A549 (cell line): Measurements from ENCODE around the gene HNRNPUL1. TPM values are rescaled to one million over a fixed set of nuclear protein-coding genes. Genes with fewer than 3 reads are reported as not detected.

Experiments used
- ATAC-seq, 2 experiments: fragments of 200-7000 bp in 1 of 2; fragments of >200 bp in 1 of 2; cut with Nextera tagmentation in 1 of 2; cut with Tn5 transposase in 1 of 2; 3 replicates each; pipeline versions ENCODE4 v1.8.0 to v1.9.1; 2018 to 2020; ENCODE audit warnings: mild to moderate bottlenecking in 1 of 2, moderate library complexity in 1 of 2
- CTCF ChIA-PET: fragments of 300-600 bp; sonication (Branson Sonifier 250); formaldehyde crosslinking; extraction: SDS; loops from one replicate; lab custom pipeline; 2021; ENCODE audit warnings: antibody characterized with exemption, inconsistent platforms; lab: Yijun Ruan, JAX
- POLR2A ChIA-PET: fragments of 350-600 bp; formaldehyde crosslinking; extraction: SDS; loops from one replicate; lab custom pipeline; 2021; ENCODE audit warnings: antibody characterized with exemption, inconsistent platforms; lab: Yijun Ruan, JAX
- DNase-seq, 2 experiments: peaks; one replicate each; pipeline versions ENCODE4 v3.0.0 to v3.0.0-alpha.2; 2011 to 2016; ENCODE audit warnings: low read depth in 1 of 2, low spot score in 1 of 2
- FAIRE-seq: peaks from 2 replicates; lab custom pipeline; 2011; peaks lifted over from hg19 to GRCh38; lab: Jason Lieb, UNC
- H3K27ac ChIP-seq, 2 experiments: fragments of >200 bp; sonication (Bioruptor Twin); formaldehyde crosslinking; 3 replicates each; pipeline ENCODE4 v1.5.1; 2016 to 2017
- H3K4me1 ChIP-seq: fragments of >200 bp; sonication (Bioruptor Twin); formaldehyde crosslinking; 3 replicates; pipeline ENCODE4 v1.6.1; 2016
- H3K4me2 ChIP-seq: fragments of >200 bp; sonication (Bioruptor Twin); formaldehyde crosslinking; 3 replicates; pipeline ENCODE4 v1.6.1; 2016
- H3K4me3 ChIP-seq: fragments of >200 bp; sonication (Bioruptor Twin); formaldehyde crosslinking; 3 replicates; pipeline ENCODE4 v1.5.1; 2016
- H3K9me3 ChIP-seq: fragments of >200 bp; sonication (Bioruptor Twin); formaldehyde crosslinking; 3 replicates; pipeline ENCODE4 v1.6.1; 2016
- CHD2 ChIP-seq: fragments of 150-350 bp; IDR thresholded peaks from 2 replicates; pipeline ENCODE4 v1.6.1; 2014; ENCODE audit warnings: low read length; ENCODE audit not compliant: partially characterized antibody
- KDM5A ChIP-seq: fragments of 200-600 bp; sonication (generic); IDR thresholded peaks from 2 replicates; pipeline ENCODE4 v1.6.1; 2016; ENCODE audit warnings: antibody characterized with exemption, mild to moderate bottlenecking
- MAZ ChIP-seq: fragments of 150-350 bp; IDR thresholded peaks from 2 replicates; pipeline ENCODE4 v1.6.1; 2014; ENCODE audit warnings: antibody characterized with exemption, low read depth, low read length, borderline replicate concordance
- NFE2L2 ChIP-seq: fragments of 150-350 bp; conservative IDR thresholded peaks from 2 replicates; pipeline ENCODE4 v1.6.1; 2014; ENCODE audit warnings: low read length
- PHF8 ChIP-seq: fragments of 200-600 bp; sonication (generic); IDR thresholded peaks from 2 replicates; pipeline ENCODE4 v1.6.1; 2016; ENCODE audit warnings: low read depth, mild to moderate bottlenecking, antibody characterized with exemption, moderate library complexity, borderline replicate concordance
- RCOR1 ChIP-seq: fragments of 150-350 bp; IDR thresholded peaks from 2 replicates; pipeline ENCODE4 v1.6.1; 2014; ENCODE audit warnings: antibody characterized with exemption, low read length, low read depth
- RFX5 ChIP-seq: fragments of 450-650 bp; IDR thresholded peaks from 2 replicates; pipeline ENCODE4 v1.7.1; 2014; ENCODE audit warnings: antibody characterized with exemption, mild to moderate bottlenecking, moderate library complexity
- RNF2 ChIP-seq: fragments of 200-600 bp; sonication (generic); IDR thresholded peaks from 2 replicates; pipeline ENCODE4 v1.6.1; 2016; ENCODE audit warnings: low read depth, mild to moderate bottlenecking, antibody characterized with exemption, moderate library complexity, borderline replicate concordance
- TFCP2L1 ChIP-seq: fragments of 250-450 bp; sonication (Bioruptor Pico); IDR thresholded peaks from 2 replicates; pipeline ENCODE4 v1.5.0; 2021; ENCODE audit warnings: mild to moderate bottlenecking
- TP53 ChIP-seq: fragments of 250-450 bp; sonication (Bioruptor Pico); IDR thresholded peaks from 2 replicates; pipeline ENCODE4 v1.5.0; 2021; ENCODE audit warnings: mild to moderate bottlenecking, moderate library complexity
- ZC3H11A ChIP-seq: fragments of 450-650 bp; IDR thresholded peaks from 2 replicates; pipeline ENCODE4 v1.6.1; 2014; ENCODE audit warnings: antibody characterized with exemption, mild to moderate bottlenecking
- ZSCAN20 ChIP-seq: fragments of 250-450 bp; sonication (Bioruptor Pico); IDR thresholded peaks from 2 replicates; pipeline ENCODE4 v1.8.0; 2022; ENCODE audit warnings: mild to moderate bottlenecking, moderate library complexity
- WGBS: methylation state at CpG from one replicate; pipeline ENCODE4 v1.1.6; 2017; ENCODE audit errors: missing lambda C conversion rate; 5-methylcytosine and 5-hydroxymethylcytosine counted together
- polyA plus RNA-seq, 4 experiments: library from polyadenylated mRNA; depleted of rRNA in 3 of 4; stranded (reverse); fragments of >200 nt; fragmentation: RNase III in 1 of 4; extraction: RNeasy Plus Mini Kit Qiagen cat#74134 plus additional on column Dnase treatment in 1 of 4; gene quantifications; 2 replicates in 3 of 4; 3 replicates in 1 of 4; pipeline ENCODE4 v1.2.3, GENCODE V29; 2011 to 2017
- TF ChIP-seq, protein P1 (sequence below): fragments of 250-450 bp; sonication (Bioruptor Pico); IDR thresholded peaks from 2 replicates; pipeline ENCODE4 v1.5.0; 2020; ENCODE audit warnings: low read depth, mild to moderate bottlenecking, moderate library complexity
- TF ChIP-seq, protein P2 (sequence below): fragments of >200 bp; sonication (Bioruptor Twin); formaldehyde crosslinking; IDR thresholded peaks from 3 replicates; pipeline ENCODE4 v1.6.1; 2016
- TF ChIP-seq, protein P3 (sequence below): IDR thresholded peaks from 2 replicates; pipeline ENCODE4 v1.6.1; 2012
- TF ChIP-seq, protein P4 (sequence below): fragments of 200-600 bp; sonication (generic); IDR thresholded peaks from 2 replicates; pipeline ENCODE4 v1.6.1; 2016; ENCODE audit warnings: antibody characterized with exemption, mild to moderate bottlenecking, moderate library complexity
- TF ChIP-seq, protein P5 (sequence below): fragments of >200 bp; sonication (Bioruptor Twin); formaldehyde crosslinking; IDR thresholded peaks from 3 replicates; pipeline ENCODE4 v1.5.1; 2016

HNRNPUL1 gene
- polyA plus RNA-seq, 2 of the 4 experiments (the other 2 are of a cell fraction) = 89.5 to 278 TPM

DNA sequence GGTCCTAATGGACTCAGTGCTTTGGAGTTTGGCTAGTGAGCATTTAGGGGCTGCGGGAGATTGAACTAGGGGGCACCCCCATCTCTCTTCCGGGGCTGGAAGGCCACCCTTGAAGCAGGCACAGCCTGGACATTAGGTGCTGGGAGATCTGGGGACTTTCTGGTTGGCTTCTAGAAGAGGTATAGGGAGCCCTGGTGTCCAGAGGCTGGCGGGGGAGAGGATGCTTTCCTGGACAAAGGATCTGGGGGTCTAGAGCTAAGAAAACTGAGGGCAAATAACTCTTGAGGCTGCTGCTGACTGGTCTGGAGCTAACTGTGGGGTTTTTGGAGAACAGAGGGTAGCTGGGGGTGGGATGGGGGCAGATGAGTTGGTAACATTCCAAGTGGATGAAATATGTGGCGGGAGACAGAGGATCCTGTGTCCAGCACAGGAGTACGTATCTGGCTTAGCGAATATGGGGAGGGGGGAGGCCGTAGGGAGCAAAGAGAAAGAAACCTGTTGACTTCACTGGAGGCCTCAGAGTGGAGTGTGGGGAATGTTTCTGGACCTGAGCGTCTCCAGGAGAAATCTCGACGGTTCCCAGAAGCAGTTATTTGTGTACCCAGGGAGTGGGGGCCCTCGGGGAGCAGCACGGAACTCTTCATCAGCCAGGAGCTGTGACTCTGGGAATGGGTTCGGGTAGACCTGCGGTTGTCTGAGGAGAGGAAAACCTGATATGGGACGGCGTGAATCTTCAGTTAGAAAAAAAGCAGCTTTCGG is 1.4 kb downstream of the HNRNPUL1 start (continued):
- TF ChIP-seq, protein P1, sequence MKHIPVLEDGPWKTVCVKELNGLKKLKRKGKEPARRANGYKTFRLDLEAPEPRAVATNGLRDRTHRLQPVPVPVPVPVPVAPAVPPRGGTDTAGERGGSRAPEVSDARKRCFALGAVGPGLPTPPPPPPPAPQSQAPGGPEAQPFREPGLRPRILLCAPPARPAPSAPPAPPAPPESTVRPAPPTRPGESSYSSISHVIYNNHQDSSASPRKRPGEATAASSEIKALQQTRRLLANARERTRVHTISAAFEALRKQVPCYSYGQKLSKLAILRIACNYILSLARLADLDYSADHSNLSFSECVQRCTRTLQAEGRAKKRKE (CRISPR knock-in tag) = no peak
- TF ChIP-seq, all 56 proteins: peak for 0

DNA sequence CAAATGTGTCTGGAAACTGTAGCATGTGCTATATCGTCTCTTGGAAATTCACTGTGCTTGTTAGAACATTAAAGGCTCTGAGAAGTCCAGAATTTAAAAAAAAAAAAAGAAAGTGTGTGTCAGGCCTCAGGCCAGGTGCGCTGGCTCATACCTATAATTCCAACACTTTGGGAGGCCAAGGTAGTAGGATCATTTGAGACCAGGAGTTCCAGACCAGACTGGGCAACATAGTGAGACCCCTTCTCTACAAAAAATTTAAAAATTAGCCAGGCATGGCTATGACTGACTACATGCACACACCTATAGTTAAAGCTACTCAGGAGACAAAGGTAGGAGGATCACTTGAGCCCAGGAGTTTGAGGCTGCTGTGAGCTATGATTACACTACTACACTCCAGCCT is 4.9 kb downstream of the HNRNPUL1 start:
- H3K4me3 ChIP-seq = no peak overlapping the region
- H3K9me3 ChIP-seq = no peaks in the 10 kb centered on the region
- ATAC-seq (no peak), DNase-seq (no peak), FAIRE-seq (peak; percentile 56)
- WGBS = 94% methylated on average over 2 of the region's 2 CpGs
- H3K4me2 ChIP-seq = no peak overlapping the region
- ChIA-PET CTCF (interaction anchor here (0.7 to 4.1 kb wide), 5 partner anchors 11 to 181 kb away, joined by 3 to 29 read pairs (median 8); no protein-coding TSS in a partner anchor), POLR2A (interaction anchor here (0.7 kb wide), 1 partner anchor 181 kb away, joined by 5 read pairs; no protein-coding TSS in a partner anchor)
- peaks cover 20% of the 10 kb centered on the region for H3K4me1 ChIP-seq
- no peak for TF ChIP-seq MAZ
- no peak for TF ChIP-seq CHD2
- TF ChIP-seq RCOR1 = no peak
- TF ChIP-seq RFX5 = no peak
- TF ChIP-seq TFCP2L1 = no peak
- TF ChIP-seq, protein P2, sequence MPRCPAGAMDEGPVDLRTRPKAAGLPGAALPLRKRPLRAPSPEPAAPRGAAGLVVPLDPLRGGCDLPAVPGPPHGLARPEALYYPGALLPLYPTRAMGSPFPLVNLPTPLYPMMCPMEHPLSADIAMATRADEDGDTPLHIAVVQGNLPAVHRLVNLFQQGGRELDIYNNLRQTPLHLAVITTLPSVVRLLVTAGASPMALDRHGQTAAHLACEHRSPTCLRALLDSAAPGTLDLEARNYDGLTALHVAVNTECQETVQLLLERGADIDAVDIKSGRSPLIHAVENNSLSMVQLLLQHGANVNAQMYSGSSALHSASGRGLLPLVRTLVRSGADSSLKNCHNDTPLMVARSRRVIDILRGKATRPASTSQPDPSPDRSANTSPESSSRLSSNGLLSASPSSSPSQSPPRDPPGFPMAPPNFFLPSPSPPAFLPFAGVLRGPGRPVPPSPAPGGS = no peak
- TF ChIP-seq NFE2L2 = no peak
- TF ChIP-seq, protein P1 (CRISPR knock-in tag) = no peak
- TF ChIP-seq RNF2 = no peak
- TF ChIP-seq ZSCAN20 (CRISPR knock-in tag) = no peak
- no peak for TF ChIP-seq ZC3H11A
- TF ChIP-seq, protein P3, sequence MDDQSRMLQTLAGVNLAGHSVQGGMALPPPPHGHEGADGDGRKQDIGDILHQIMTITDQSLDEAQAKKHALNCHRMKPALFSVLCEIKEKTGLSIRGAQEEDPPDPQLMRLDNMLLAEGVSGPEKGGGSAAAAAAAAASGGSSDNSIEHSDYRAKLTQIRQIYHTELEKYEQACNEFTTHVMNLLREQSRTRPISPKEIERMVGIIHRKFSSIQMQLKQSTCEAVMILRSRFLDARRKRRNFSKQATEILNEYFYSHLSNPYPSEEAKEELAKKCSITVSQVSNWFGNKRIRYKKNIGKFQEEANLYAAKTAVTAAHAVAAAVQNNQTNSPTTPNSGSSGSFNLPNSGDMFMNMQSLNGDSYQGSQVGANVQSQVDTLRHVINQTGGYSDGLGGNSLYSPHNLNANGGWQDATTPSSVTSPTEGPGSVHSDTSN = no peak
- TF ChIP-seq KDM5A = no peak
- no peak for TF ChIP-seq PHF8
- TF ChIP-seq, protein P4, sequence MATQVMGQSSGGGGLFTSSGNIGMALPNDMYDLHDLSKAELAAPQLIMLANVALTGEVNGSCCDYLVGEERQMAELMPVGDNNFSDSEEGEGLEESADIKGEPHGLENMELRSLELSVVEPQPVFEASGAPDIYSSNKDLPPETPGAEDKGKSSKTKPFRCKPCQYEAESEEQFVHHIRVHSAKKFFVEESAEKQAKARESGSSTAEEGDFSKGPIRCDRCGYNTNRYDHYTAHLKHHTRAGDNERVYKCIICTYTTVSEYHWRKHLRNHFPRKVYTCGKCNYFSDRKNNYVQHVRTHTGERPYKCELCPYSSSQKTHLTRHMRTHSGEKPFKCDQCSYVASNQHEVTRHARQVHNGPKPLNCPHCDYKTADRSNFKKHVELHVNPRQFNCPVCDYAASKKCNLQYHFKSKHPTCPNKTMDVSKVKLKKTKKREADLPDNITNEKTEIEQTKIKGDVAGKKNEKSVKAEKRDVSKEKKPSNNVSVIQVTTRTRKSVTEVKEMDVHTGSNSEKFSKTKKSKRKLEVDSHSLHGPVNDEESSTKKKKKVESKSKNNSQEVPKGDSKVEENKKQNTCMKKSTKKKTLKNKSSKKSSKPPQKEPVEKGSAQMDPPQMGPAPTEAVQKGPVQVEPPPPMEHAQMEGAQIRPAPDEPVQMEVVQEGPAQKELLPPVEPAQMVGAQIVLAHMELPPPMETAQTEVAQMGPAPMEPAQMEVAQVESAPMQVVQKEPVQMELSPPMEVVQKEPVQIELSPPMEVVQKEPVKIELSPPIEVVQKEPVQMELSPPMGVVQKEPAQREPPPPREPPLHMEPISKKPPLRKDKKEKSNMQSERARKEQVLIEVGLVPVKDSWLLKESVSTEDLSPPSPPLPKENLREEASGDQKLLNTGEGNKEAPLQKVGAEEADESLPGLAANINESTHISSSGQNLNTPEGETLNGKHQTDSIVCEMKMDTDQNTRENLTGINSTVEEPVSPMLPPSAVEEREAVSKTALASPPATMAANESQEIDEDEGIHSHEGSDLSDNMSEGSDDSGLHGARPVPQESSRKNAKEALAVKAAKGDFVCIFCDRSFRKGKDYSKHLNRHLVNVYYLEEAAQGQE = no peak
- TF ChIP-seq, protein P5, sequence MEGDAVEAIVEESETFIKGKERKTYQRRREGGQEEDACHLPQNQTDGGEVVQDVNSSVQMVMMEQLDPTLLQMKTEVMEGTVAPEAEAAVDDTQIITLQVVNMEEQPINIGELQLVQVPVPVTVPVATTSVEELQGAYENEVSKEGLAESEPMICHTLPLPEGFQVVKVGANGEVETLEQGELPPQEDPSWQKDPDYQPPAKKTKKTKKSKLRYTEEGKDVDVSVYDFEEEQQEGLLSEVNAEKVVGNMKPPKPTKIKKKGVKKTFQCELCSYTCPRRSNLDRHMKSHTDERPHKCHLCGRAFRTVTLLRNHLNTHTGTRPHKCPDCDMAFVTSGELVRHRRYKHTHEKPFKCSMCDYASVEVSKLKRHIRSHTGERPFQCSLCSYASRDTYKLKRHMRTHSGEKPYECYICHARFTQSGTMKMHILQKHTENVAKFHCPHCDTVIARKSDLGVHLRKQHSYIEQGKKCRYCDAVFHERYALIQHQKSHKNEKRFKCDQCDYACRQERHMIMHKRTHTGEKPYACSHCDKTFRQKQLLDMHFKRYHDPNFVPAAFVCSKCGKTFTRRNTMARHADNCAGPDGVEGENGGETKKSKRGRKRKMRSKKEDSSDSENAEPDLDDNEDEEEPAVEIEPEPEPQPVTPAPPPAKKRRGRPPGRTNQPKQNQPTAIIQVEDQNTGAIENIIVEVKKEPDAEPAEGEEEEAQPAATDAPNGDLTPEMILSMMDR = no peak
- TF ChIP-seq TP53 (CRISPR knock-in tag) = no peak
- H3K27ac ChIP-seq = no peak overlapping the region
